ENCODE measurements around the gene YPEL1. TPM values are rescaled to one million over a fixed set of nuclear protein-coding genes. Genes with fewer than 3 reads are reported as not detected.
"Not testable (repeated sequence)": the region's sequence is repeated elsewhere in the genome, so short reads cannot be mapped to it uniquely, and the experiment has no call there.

YPEL1 gene
- total and polyA plus RNA-seq, 2 of the 8 experiments (the other 6 are each of a cell fraction or from before 2014, with no cell fraction given), result 6.0 to 6.7 TPM

DNA sequence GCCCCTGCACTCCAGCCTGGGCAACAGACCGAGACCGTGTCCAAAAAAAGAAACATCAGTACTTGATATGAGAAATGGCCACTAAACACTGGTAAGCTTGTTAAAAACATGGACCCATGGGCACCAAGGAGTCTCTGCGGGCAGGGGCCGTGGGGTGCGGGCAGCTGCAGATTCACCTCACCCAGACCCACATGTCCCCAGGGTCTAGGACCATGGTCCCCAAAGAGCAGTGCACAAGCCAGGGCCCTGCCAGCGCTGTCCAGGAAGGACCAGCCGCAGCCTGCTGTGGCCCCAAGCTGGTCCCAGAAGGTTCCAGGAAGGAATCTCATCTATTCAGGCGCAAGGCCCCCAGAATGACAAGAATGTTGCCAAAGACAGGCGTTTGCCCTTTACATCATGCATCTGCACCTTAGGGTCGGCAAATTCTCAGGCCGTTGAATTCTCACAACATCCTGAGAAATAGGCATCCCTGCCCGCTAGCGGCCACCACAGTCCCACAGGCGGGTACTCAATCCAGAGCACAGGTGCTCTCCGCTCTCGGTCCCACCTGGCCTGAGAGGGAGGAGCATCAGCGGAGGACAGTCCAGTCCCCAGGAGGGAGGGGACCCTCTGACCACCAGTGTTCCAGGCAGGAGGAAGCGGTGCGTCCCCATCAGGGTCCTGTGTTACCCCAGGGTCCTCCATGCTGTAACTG, 9.5 kb downstream of the YPEL1 start (continued):
- TF ChIP-seq POU5F1 (IDR thresholded peaks at IDR 0.05; ENCODE audit: low read depth, low read length), result no peak
- TF ChIP-seq, protein P1, sequence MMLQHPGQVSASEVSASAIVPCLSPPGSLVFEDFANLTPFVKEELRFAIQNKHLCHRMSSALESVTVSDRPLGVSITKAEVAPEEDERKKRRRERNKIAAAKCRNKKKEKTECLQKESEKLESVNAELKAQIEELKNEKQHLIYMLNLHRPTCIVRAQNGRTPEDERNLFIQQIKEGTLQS (IDR thresholded peaks at IDR 0.05; ENCODE audit: insufficient read depth, low read depth, low read length), result no peak
- no peak for TF ChIP-seq TBP (IDR thresholded peaks at IDR 0.05; ENCODE audit: low read depth, low read length)

GRCh38 chr22:21724496-21724895, 11.1 kb downstream of the YPEL1 start:
- DNase-seq (ENCODE audit: low read depth in 1 of 2, low spot score in 2 of 2); H3K23ac ChIP-seq (ENCODE audit: insufficient read length); H2BK12ac ChIP-seq (ENCODE audit: low read depth, low read length); H3K23me2 ChIP-seq (ENCODE audit: low read depth, low read length); H3K4me3 ChIP-seq (ENCODE audit: extremely low read depth in 1 of 4, insufficient read depth in 2 of 4, low read depth in 3 of 4, low read length in 4 of 4); H2AFZ ChIP-seq (ENCODE audit: low read length); H3K36me3 ChIP-seq (ENCODE audit: control insufficient read depth in 2 of 4, insufficient read depth in 4 of 4, low read length in 3 of 4); H2BK120ac ChIP-seq (replicated peaks; ENCODE audit: low read depth, low read length); H3K9me3 ChIP-seq (ENCODE audit: insufficient read depth in 2 of 2, low read depth in 1 of 2, low read length in 1 of 2); H4K20me1 ChIP-seq (replicated peaks in 1 of 2; ENCODE audit: control insufficient read depth in 1 of 2, insufficient read depth in 2 of 2, low read length in 2 of 2); H3K18ac ChIP-seq (ENCODE audit: extremely low read depth, low read length); H3K27me3 ChIP-seq (replicated peaks in 1 of 4; ENCODE audit: control insufficient read depth in 3 of 4, extremely low read depth in 1 of 4, insufficient read depth in 3 of 4, low read length in 3 of 4); H3K79me1 ChIP-seq (ENCODE audit: low read depth, low read length); H3K79me2 ChIP-seq (ENCODE audit: control insufficient read depth in 1 of 2, insufficient read depth in 2 of 2, low read length in 2 of 2); H4K91ac ChIP-seq (replicated peaks; ENCODE audit: insufficient read length, low read length); H3K56ac ChIP-seq (replicated peaks; ENCODE audit: insufficient read length, low read depth, low read length); H3K14ac ChIP-seq (ENCODE audit: insufficient read length); H2AK5ac ChIP-seq (ENCODE audit: low read depth, low read length); H4K5ac ChIP-seq (ENCODE audit: insufficient read length, low read depth, low read length); H2BK5ac ChIP-seq (ENCODE audit: low read depth, low read length); H3K4me1 ChIP-seq (replicated peaks in 1 of 4; ENCODE audit: control insufficient read depth in 3 of 4, insufficient read depth in 4 of 4, low read length in 3 of 4); FAIRE-seq; H3K27ac ChIP-seq (ENCODE audit: low read depth, low read length); H2BK15ac ChIP-seq (ENCODE audit: low read length); H2BK20ac ChIP-seq (ENCODE audit: low read length); H4K8ac ChIP-seq (ENCODE audit: extremely low read depth, insufficient read depth, low read length); H3K4me2 ChIP-seq (ENCODE audit: insufficient read depth in 1 of 2, low read depth in 2 of 2, low read length in 2 of 2); H3K4ac ChIP-seq (replicated peaks; ENCODE audit: insufficient read length, low read depth, low read length); H3K9ac ChIP-seq (replicated peaks in 1 of 4; ENCODE audit: extremely low read depth in 1 of 4, low read depth in 3 of 4, low read length in 3 of 4): not testable (repeated sequence)
- ChIA-PET CTCF (ENCODE audit: partially characterized antibody) (interaction anchor here (0.7 to 1.9 kb wide), 2 partner anchors 13 to 40 kb away, joined by 3 to 4 read pairs; no protein-coding TSS in a partner anchor), POLR2A (ENCODE audit: partially characterized antibody) (interaction anchor here (0.7 to 2.1 kb wide), 2 partner anchors 11 to 49 kb away, joined by 3 to 7 read pairs; partner anchors contain the start of gene YPEL1)
- WGBS, 2 experiments (ENCODE audit: extremely low coverage in 1 of 2, insufficient coverage in 1 of 2, insufficient read length in 1 of 2, insufficient replicate concordance in 2 of 2, low coverage in 1 of 2, low lambda C conversion rate in 2 of 2, missing lambda C conversion rate in 1 of 2), result 93% methylated on average over 3 of the region's 3 CpGs; no CpG with 5 or more reads in 1 of the 2 experiments

Data from H1 (cell line).